ENCODE measurements around the gene NCKAP5L. TPM values are rescaled to one million over a fixed set of nuclear protein-coding genes. Genes with fewer than 3 reads are reported as not detected.

Gene NCKAP5L
- total and polyA plus RNA-seq, 2 experiments from 2014 or later = 10.2 to 37.0 TPM

GRCh38 chr12:49843411-49843810, 15.2 kb upstream of the NCKAP5L start:
- no peaks in the 10 kb centered on the region for H3K9me2 ChIP-seq (ENCODE audit: insufficient read depth)
- Mint-ChIP-seq H3K36me3 (ENCODE audit: low read depth) (no peaks in the 10 kb centered on the region; the same call in 2 of the 3 replicates), H3K4me3 (peak overlapping the region; percentile 96), H3K9me3 (no peaks in the 10 kb centered on the region), H3K4me1 (peaks cover 14% of the 10 kb centered on the region), H3K27me3 (ENCODE audit: insufficient read depth, low read depth, poor library complexity) (peaks cover 10% of the 10 kb centered on the region), H3K27ac (peak overlapping the region; percentile 95)
- no peaks in the 10 kb centered on the region for H3K79me2 ChIP-seq (replicated peaks; ENCODE audit: insufficient read depth)
- no peaks in the 10 kb centered on the region for H3K27me3 ChIP-seq (ENCODE audit: insufficient read depth)
- H4K20me1 ChIP-seq (replicated peaks; ENCODE audit: insufficient read depth) = no peaks in the 10 kb centered on the region; the same call in 1 of the 2 replicates
- peak overlapping the region; percentile 90 for H2AFZ ChIP-seq
- peak overlapping the region; percentile 94 for H3K4me2 ChIP-seq
- H3F3A ChIP-seq (replicated peaks; ENCODE audit: low read depth) = peaks cover 11% of the 10 kb centered on the region
- no peak for ATAC-seq
- peaks cover 9% of the 10 kb centered on the region; the same call in 1 of the 2 replicates for H3K4me1 ChIP-seq (ENCODE audit: insufficient read depth)
- peak overlapping the region; percentile 94 for H3K4me3 ChIP-seq
- H3K36me3 ChIP-seq (ENCODE audit: insufficient read depth) = no peaks in the 10 kb centered on the region
- H3K27ac ChIP-seq (ENCODE audit: low read depth) = peak overlapping the region; percentile 90
- TF ChIP-seq NANOG (IDR thresholded peaks at IDR 0.05; ENCODE audit: borderline replicate concordance) = no peak
- no peak for DNase-seq (ENCODE audit: low spot score)

- H3K27ac Mint-ChIP-seq = peak within 1 kb of the TSS; percentile 95
- H3K4me3 Mint-ChIP-seq = peak within 1 kb of the TSS; percentile 96
- no peaks in the 10 kb centered on the region for H3K79me2 ChIP-seq (replicated peaks; ENCODE audit: insufficient read depth)
- TF ChIP-seq EZH2 (IDR thresholded peaks at IDR 0.05; ENCODE audit: low read depth, unreplicated experiment) (no peak), ZNF114 (CRISPR knock-in tag; IDR thresholded peaks at IDR 0.05) (no peak), EZH2phosphoT487 (IDR thresholded peaks at IDR 0.05; ENCODE audit: unreplicated experiment) (no peak), ETS1 (IDR thresholded peaks at IDR 0.05) (peak; percentile 64), ZNF331 (CRISPR knock-in tag; IDR thresholded peaks at IDR 0.05; ENCODE audit: low read depth) (no peak), CREB1 (CRISPR knock-in tag; IDR thresholded peaks at IDR 0.05; ENCODE audit: low read depth) (peak; percentile 9; the same call in 1 of the 2 replicates), STAT1 (IDR thresholded peaks at IDR 0.05; ENCODE audit: unreplicated experiment) (no peak), POLR2AphosphoS5 (IDR thresholded peaks at IDR 0.05; ENCODE audit: low read depth) (peak; percentile 95), ZNF462 (CRISPR knock-in tag; IDR thresholded peaks at IDR 0.05) (no peak)
These were observed 14.5 kb upstream of the NCKAP5L start, which contains the start of gene BCDIN3D for GRCh38 chr12:49842519-49843352. BCDIN3D (minus strand) TSS chr12:49843106; CDS start chr12:49843087, 19 bp downstream.

More at GRCh38 chr12:49842519-49843352, 14.5 kb upstream of the NCKAP5L start, which contains the start of gene BCDIN3D:
- Mint-ChIP-seq H3K9me3 (no peaks in the 10 kb centered on the region), H3K4me1 (peaks cover 14% of the 10 kb centered on the region), H3K36me3 (ENCODE audit: low read depth) (no peaks in the 10 kb centered on the region; the same call in 2 of the 3 replicates), H3K27me3 (ENCODE audit: insufficient read depth, low read depth, poor library complexity) (peaks cover 10% of the 10 kb centered on the region)
- no peaks in the 10 kb centered on the region; the same call in 1 of the 2 replicates for H4K20me1 ChIP-seq (replicated peaks; ENCODE audit: insufficient read depth)
- no peaks in the 10 kb centered on the region for H3K36me3 ChIP-seq (ENCODE audit: insufficient read depth)
- DNase-seq (ENCODE audit: low spot score) (peak; percentile 92), ATAC-seq (peak; percentile 92)
- peak within 1 kb of the TSS; percentile 94 for H3K4me3 ChIP-seq
- H2AFZ ChIP-seq = peak within 1 kb of the TSS; percentile 90
- peaks cover 11% of the 10 kb centered on the region for H3F3A ChIP-seq (replicated peaks; ENCODE audit: low read depth)
- no peaks in the 10 kb centered on the region for H3K27me3 ChIP-seq (ENCODE audit: insufficient read depth)
- H3K4me2 ChIP-seq = peak within 1 kb of the TSS; percentile 94
- H3K27ac ChIP-seq (ENCODE audit: low read depth) = peak within 1 kb of the TSS; percentile 90
- peaks cover 9% of the 10 kb centered on the region; the same call in 1 of the 2 replicates for H3K4me1 ChIP-seq (ENCODE audit: insufficient read depth)
- H3K9me2 ChIP-seq (ENCODE audit: insufficient read depth) = no peaks in the 10 kb centered on the region

All from GM23338 (cell line).